WTC11 (cell line): ENCODE measurements around the gene PCBD1. TPM values are rescaled to one million over a fixed set of nuclear protein-coding genes. Genes with fewer than 3 reads are reported as not detected.

Source experiments
- ATAC-seq: fragments of 200-7000 bp; cut with Tn5 transposase; 2 replicates; pipeline ENCODE4 v1.10.0; 2021; ENCODE audit warnings: mild to moderate bottlenecking, moderate library complexity
- CTCF ChIA-PET: fragments of 300-600 bp; sonication (Branson Sonifier 250); formaldehyde crosslinking; loops from one replicate; lab custom pipeline; 2021; ENCODE audit warnings: antibody characterized with exemption; lab: Charles Lee
- POLR2A ChIA-PET: fragments of 350-600 bp; sonication (Branson Sonifier 250); formaldehyde crosslinking; loops from one replicate; lab custom pipeline; 2021; ENCODE audit warnings: antibody characterized with exemption; lab: Charles Lee
- DNase-seq: peaks from one replicate; pipeline ENCODE4 v3.0.0; 2021; ENCODE audit warnings: low spot score
- H3K27ac Mint-ChIP-seq: 2 replicates; pipeline ENCODE4 v1.8.0; 2021; ENCODE audit warnings: mixed read lengths
- H3K27me3 Mint-ChIP-seq: 2 replicates; pipeline ENCODE4 v1.8.0; 2021; ENCODE audit warnings: low read depth, mild to moderate bottlenecking, moderate library complexity, mixed read lengths
- H3K36me3 Mint-ChIP-seq: 2 replicates; pipeline ENCODE4 v1.8.0; 2021; ENCODE audit warnings: mixed read lengths
- H3K4me1 Mint-ChIP-seq: 2 replicates; pipeline ENCODE4 v1.8.0; 2022; ENCODE audit warnings: mixed read lengths
- H3K4me3 Mint-ChIP-seq: 2 replicates; pipeline ENCODE4 v1.8.0; 2021; ENCODE audit warnings: mild to moderate bottlenecking, moderate library complexity, mixed read lengths
- H3K9me3 Mint-ChIP-seq: 2 replicates; pipeline ENCODE4 v1.8.0; 2021; ENCODE audit warnings: mixed read lengths
- CREM ChIP-seq: sonication (generic); formaldehyde crosslinking; IDR thresholded peaks from 2 replicates; pipeline ENCODE4 v1.8.1; 2022; ENCODE audit warnings: mild to moderate bottlenecking, missing genetic modification reagents, moderate library complexity
- CTCF ChIP-seq: fragments of 200-600 bp; IDR thresholded peaks from 2 replicates; pipeline ENCODE4 v1.8.0; 2022; ENCODE audit warnings: antibody characterized with exemption
- ESRRA ChIP-seq: sonication (generic); formaldehyde crosslinking; IDR thresholded peaks from 2 replicates; pipeline ENCODE4 v1.8.1; 2022; ENCODE audit warnings: mild to moderate bottlenecking, missing genetic modification reagents, borderline replicate concordance
- ETV6 ChIP-seq: sonication (generic); formaldehyde crosslinking; IDR thresholded peaks from 2 replicates; pipeline ENCODE4 v1.8.1; 2022; ENCODE audit warnings: mild to moderate bottlenecking, missing genetic modification reagents
- FOXP4 ChIP-seq: sonication (generic); formaldehyde crosslinking; IDR thresholded peaks from 2 replicates; pipeline ENCODE4 v1.8.0; 2022; ENCODE audit warnings: mild to moderate bottlenecking, missing genetic modification reagents
- MAX ChIP-seq: sonication (generic); formaldehyde crosslinking; IDR thresholded peaks from 2 replicates; pipeline ENCODE4 v1.8.0; 2022; ENCODE audit warnings: mild to moderate bottlenecking, missing genetic modification reagents
- MXD4 ChIP-seq: fragments of 250-450 bp; sonication (Bioruptor Pico); IDR thresholded peaks from 2 replicates; pipeline ENCODE4 v1.8.0; 2021; ENCODE audit warnings: mild to moderate bottlenecking, moderate library complexity, borderline replicate concordance
- RELA ChIP-seq: sonication (generic); formaldehyde crosslinking; IDR thresholded peaks from 2 replicates; pipeline ENCODE4 v1.8.1; 2022; ENCODE audit warnings: missing genetic modification reagents, mild to moderate bottlenecking, borderline replicate concordance
- SMAD4 ChIP-seq: sonication (generic); formaldehyde crosslinking; IDR thresholded peaks from 2 replicates; pipeline ENCODE4 v1.8.0; 2022; ENCODE audit warnings: mild to moderate bottlenecking, missing genetic modification reagents
- SOX15 ChIP-seq: fragments of 250-450 bp; sonication (Bioruptor Pico); IDR thresholded peaks from 2 replicates; pipeline ENCODE4 v1.9.0; 2021; ENCODE audit warnings: mild to moderate bottlenecking
- TEAD1 ChIP-seq: sonication (generic); formaldehyde crosslinking; IDR thresholded peaks from 2 replicates; pipeline ENCODE4 v1.8.0; 2022; ENCODE audit warnings: mild to moderate bottlenecking, missing genetic modification reagents
- ZNF532 ChIP-seq: fragments of 250-450 bp; sonication (Bioruptor Pico); IDR thresholded peaks from 2 replicates; pipeline ENCODE4 v1.9.0; 2021; ENCODE audit warnings: mild to moderate bottlenecking, borderline replicate concordance
- total RNA-seq: library from RNA; stranded (reverse); gene quantifications from 3 replicates; pipeline ENCODE4 v1.2.3, GENCODE V29; 2021

PCBD1 gene
- total RNA-seq, 1 experiment from 2014 or later: 32.5 TPM

- peak overlapping the region; percentile 44 for H3K27ac Mint-ChIP-seq
Measured at GRCh38 chr10:70879207-70879606, 9.2 kb downstream of the PCBD1 start.

More at GRCh38 chr10:70879207-70879606, 9.2 kb downstream of the PCBD1 start:
- H3K9me3 Mint-ChIP-seq: no peaks in the 10 kb centered on the region
- H3K36me3 Mint-ChIP-seq: peaks cover 45% of the 10 kb centered on the region
- no peak overlapping the region for H3K4me3 Mint-ChIP-seq
- ChIA-PET CTCF (interaction anchor here (1.3 kb wide), 1 partner anchor 59 kb away, joined by 3 read pairs; no protein-coding TSS in a partner anchor), POLR2A (no interaction called here)
- no peak for DNase-seq
- ATAC-seq: no peak
- TF ChIP-seq MAX (CRISPR knock-in tag) (no peak), SOX15 (CRISPR knock-in tag) (no peak), CTCF (no peak), MXD4 (CRISPR knock-in tag) (no peak), FOXP4 (CRISPR knock-in tag) (no peak), ZNF532 (CRISPR knock-in tag) (no peak), RELA (CRISPR knock-in tag) (no peak), ESRRA (CRISPR knock-in tag) (no peak), ETV6 (CRISPR knock-in tag) (no peak), SMAD4 (CRISPR knock-in tag) (no peak), CREM (CRISPR knock-in tag) (no peak), TEAD1 (CRISPR knock-in tag) (no peak)
- H3K4me1 Mint-ChIP-seq: peaks cover 15% of the 10 kb centered on the region
- H3K27me3 Mint-ChIP-seq: no peaks in the 10 kb centered on the region
